GM21423 (cell line): Measurements from ENCODE around the gene ZNF888.
"Not testable (repeated sequence)": the region's sequence is repeated elsewhere in the genome, so short reads cannot be mapped to it uniquely, and the experiment has no call there.

ENCODE experiments used
- ATAC-seq: cut with Tn5 transposase; IDR thresholded peaks from one replicate; pipeline ENCODE4 v1.9.1; 2021; ENCODE audit warnings: mild to moderate bottlenecking, moderate library complexity; ENCODE audit not compliant: unreplicated experiment

Gene ZNF888

DNA sequence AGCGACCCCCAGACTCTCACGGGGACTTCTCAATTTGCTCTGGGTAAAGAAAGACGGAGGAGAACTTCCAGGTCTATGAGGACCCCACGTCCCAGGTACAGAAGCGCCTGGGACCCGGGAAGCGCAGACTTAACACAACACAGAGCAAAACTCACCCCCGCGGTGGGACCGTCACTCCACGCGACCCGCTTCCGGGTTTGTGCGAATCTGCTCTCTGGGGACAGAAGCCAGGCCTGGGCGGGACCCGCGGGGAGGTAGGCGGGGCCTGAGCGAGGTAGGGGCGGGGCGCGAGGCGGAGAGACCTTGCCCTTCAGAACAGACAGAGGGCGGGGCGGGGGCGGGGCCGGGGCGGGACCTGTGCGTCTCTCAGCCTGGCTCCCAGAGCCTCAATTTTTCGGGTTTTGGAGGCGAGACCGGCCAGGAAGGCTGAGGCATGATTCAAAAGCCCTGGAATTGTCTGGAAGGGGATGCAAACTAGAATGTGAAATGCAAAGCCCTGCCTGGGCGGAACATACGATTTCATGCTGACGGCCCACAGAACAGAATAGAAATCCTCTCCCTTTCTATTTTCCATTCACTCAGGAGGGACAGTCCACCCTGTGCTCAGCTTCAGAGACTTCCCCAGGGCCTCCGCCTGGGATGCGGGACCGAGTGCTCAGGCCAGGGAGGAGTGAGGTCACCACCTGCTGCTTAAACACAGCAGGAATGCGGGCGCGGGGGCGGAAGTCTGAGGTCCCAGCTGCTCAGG is 19.3 kb upstream of the ZNF888 start:
- ATAC-seq: peak; percentile 95

DNA sequence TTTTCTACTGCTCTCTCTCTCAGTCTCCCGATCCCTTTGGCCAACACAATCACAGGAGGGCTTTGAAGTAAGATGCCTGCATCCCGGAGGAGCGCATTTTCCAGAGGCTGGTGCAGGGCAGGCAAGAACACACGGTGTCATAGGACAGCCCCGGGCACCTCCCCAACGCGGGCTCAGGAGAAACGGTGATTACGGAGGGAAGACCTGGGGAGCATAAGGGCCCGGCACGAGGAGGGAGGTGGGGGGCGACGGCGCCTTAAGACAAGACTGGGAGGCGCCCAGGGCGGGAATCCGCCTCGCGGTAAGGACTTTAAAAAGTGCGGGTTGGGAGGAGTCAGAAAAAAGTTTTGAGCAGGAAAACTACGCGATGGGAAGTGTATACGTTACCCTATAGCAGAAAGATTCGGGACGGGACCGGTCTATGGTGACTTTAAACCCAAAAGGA is 18.7 kb upstream of the ZNF888 start:
- ATAC-seq: peak; percentile 29

DNA sequence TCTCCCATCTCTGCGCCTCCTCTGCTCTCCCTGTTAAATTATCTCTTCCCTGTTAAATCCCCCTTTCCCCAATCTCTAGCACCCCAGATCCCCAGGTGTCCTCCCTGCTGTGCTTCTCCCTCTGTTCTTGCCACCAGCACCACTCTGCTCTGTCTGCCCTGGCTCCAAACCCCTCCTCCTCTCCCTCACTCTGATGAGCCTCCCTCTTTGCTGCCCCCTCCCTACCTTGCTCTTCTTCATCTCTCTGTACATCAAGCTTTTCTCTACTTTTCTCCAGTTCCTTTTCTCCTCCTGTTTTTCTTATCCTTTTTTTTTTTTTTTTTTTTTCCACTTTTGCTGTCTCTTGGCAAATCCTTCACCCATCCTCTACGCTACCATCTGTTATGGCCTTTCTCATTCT is 18.3 kb upstream of the ZNF888 start:
- ATAC-seq: not testable (repeated sequence)

DNA sequence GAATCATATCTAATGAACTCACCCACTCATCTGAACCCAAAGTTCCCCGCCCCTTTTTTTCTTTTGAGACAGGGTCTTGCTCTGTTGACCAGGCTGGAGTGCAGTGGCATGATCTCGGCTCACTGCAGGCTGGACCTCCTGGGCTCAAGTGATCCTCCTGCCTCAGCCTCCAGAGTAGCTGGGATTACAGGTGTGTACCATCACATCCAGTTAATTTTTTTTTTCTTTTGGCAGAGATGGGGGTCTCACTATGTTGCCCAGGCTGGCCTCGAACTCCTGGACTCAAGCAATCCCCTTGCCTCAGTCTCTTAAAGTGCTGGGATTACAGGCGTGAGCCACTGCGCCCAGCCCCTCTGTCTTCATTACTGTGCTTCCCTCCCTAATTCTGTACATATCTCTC is 17.7 kb upstream of the ZNF888 start:
- not testable (repeated sequence) for ATAC-seq

DNA sequence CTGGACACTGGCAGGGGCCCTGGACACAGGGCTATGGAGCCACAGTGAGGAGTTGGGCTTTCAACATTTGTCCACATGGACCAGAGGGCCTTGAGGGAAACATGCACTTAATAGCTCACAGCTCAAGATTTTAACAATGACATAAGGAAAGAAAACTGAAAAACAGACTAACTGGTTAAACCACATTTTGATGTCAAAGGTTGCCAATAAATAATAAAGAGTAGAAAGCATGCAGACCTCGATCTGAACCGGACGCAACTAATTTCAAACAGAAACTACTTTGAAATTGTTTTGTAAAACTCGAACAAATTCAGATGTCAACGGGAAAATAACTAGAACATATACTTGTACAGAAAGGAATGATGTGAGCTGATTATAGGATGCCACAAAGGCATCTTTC is 15.5 kb upstream of the ZNF888 start:
- ATAC-seq: no peak

DNA sequence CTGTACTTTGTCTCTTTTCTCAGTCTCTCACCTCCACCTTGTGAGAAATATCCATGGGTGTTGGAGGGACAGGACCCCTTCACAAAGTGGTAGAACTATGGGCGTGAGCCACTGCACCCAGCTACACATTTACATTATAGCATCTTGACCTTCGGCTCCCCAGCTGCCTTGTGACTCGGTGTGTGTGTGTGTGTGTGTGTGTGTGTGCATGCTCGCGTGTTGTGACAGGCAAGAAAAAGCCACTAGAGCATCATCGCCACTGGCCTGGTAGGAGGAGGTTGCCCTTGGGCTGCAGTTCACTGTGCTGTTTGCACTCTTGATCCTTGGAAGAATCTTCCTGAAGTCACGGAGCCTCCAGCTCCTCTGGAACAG is 13.7 kb upstream of the ZNF888 start:
- no peak for ATAC-seq

DNA sequence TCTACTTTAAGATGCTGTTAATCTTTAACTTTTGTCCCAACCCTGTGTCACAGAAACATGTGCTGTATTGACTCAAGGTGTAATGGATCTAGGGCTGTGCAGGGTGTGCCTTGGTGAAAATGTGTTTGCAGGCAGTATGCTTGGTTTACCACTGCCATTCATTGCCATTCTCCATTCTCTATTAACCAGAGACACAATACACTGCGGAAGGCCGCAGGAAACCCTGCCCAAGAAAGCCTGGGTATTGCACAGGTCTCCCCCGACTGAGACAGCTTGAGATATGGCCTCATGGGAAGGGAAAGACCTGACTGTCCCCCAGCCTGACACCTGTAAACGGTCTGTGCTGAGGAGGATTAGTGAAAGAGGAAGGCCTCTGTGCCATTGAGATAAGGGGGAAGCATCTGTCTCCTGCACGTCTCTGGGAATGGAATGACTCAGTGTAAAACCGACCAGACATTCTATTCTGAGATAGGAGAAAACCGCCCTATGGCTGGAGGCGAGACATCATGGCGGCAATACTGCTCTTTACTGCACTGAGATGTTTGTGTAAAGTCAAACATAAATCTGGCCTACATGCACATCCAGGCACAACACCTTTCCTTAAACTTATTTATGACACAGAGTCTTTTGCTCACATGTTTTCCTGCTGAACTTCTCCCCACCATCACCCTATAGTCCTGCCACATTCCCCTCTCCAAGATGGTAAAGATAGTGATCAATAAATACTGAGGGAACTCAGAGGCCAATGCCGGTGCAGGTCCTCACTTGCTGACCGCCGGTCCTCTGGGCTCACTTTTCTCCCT is 13.1 kb upstream of the ZNF888 start:
- ATAC-seq: no peak

DNA sequence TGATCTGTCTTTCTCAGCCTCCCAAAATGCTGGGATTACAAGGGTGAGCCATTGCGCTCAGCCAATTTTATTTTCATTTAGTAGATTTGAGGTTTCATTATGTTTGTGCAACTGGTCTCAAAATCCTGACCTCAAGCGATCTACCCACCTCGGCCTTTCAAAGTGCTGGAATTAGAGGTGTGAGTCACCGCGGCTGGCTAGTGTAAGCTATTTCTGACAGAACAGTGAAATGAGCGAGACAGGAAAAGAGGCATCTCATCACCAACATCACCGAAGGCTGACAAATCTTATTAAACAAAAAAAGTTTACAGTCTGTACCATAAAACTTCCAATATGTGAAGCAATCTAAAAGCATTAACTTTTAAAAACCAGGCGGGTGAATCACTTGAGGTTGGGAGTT is 12.2 kb upstream of the ZNF888 start:
- no peak for ATAC-seq

DNA sequence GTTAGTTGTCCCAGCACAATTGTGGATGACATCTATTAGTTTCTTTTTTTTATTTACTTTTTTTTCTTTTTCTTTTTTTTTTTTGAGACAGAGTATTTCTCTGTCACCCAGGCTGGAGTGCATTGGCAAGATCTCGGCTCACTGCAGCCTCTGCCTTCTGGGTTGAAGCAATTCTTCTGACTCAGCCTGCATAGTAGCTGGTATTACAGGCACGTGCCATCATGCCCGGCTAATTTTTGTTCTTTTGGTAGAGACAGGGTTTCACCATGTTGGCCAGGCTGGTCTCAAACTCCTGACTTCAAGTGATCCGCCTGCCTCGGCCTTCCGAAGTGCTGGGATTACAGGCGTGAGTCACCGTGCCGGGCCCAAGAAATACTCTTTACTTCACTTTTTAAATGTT is 1.4 kb upstream of the ZNF888 start:
- not testable (repeated sequence) for ATAC-seq

DNA sequence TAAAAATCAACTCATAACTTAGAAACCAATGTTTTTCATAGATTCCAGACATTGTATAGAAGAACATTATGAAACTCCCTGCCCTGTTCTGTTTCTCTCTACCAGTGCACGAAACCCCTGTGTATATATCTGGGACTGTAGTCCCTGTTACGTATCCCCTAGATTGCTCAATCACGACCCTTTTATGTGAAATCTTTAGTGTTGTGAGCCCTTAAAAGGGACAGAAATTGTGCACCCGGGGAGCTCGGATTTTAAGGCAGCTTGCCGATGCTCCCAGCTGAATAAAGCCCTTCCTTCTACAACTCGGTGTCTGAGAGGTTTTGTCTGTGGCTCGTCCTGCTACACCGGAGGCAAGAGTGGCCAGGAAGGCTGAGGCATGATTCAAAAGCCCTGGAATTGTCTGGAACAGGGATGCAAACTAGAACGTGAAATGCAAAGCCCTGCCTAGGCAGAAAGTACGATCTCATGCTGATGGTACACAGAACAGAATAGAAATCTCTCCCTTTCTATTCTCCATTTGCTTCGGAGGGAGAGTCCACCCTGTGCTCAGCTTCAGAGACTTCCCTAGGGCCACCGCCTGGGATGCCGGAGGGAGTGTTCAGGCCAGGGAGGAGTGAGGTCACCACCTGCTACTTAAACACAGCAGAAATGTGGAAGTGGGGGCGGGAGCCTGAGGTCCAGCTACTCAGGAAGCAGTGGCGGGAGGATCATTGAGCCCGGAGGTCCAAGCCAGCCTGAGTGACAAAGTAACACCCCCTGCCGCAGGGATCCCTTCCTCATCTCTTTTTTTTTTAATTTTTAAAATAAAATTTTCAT is 758 bp upstream of the ZNF888 start:
- no peak for ATAC-seq

DNA sequence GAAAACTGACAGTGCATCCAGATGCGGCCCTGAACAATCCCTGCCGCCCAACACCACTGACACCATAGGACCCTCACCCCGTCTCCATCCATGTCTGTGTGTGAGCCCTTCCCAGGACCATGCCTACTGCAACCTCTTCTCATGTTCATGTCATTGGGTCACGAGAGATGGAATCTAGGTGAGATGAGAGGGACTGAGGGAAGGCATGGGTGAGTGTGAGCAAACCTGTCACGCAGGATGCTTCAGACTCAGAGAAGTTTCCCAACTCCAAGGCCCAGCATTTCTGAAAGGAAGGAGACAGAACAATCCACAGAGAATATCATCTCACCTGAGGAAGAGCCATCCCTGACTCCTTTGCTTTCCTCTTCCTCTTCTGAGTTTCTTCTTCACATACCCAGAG is 5.7 kb downstream of the ZNF888 start:
- ATAC-seq: no peak

DNA sequence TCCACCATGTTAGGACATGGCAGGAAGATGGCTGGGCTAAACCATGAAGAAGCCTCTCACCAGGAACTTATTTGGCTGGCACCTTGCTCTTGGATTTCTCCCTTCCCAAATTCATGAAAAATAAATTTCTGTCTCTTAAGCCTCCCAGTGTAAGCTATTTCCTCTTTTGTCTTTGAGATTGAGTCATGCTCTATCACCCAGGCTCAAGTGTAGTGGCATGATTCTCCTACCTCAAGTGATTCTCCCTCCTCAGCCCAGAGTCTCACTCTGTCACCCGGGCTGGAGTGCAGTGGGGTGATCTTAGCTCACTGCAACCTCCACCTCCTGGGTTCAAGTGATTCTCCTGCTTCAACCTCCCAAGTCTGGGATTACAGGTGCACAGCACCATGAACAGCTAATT is 12.6 kb downstream of the ZNF888 start:
- no peak for ATAC-seq

DNA sequence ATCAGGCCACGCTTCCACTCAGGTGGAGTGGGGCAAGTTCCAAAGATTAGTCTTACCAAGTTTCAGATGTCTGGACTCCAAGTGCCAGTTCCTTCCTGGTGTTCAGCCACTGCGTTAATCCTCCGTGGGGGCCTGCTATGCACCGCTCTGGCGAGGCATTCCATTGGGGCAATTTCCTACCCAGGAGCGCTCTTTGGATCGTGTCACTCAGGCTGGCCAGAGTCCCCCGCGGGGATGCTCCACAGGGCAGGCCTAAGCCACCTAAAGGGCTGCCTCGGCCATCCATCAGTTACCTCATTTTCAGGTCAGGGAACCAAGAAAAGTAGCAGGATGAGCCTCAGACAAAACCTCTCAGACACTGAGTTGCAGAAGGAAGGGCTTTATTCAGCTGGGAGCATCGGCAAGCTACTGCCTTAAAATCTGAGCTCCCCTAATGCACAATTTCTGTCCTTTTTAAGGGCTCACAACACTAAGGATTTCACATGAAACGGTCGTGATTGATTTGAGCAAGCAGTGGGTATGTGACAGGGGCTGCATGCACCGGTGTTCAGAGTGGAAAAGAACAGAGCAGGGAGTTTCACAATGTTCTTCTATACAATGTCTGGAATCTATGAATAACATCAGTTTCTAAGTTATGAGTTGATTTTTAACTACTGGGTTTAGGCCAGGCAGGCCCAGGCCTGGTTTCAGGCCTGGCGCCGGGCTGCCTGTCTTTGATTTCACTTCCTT is 19.0 kb downstream of the ZNF888 start:
- ATAC-seq: not testable (repeated sequence)

DNA sequence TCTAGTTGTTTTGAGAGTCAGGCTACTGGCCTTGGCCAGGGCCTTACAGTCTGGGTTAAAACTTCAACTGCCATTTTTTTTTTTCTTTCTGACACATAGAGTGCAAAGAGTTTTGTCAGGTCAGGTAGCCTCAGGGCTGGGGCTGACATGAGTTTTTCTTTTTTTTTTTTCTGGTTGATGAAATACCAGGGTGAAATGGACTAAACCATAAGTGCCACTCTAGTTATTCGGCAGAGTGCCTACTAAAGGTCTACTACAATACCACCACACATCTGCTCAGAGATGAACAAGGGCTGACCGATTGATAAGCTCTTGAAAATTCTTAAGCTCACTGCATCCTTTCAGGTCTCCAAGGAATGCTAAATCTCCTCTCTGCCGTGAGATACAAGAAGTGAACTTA is 21.4 kb downstream of the ZNF888 start:
- no peak for ATAC-seq

DNA sequence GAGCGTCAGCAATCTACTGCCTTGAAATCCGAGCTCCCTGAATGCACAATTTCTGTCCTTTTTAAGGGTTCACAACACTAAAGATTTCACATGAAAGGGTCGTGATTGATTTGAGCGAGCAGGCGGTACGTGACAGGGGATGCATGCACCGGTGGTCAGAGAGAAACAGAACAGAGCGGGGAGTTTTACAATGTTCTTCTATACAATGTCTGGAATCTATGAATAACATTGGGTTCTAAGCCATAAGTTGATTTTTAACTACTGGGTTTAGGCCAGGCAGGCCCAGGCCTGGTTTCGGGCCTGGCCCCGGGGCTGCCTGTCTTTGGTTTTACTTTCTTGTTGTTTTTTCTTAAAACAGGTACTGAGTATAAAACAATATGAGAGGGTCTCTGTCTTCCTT is 24.6 kb downstream of the ZNF888 start:
- ATAC-seq: not testable (repeated sequence)

DNA sequence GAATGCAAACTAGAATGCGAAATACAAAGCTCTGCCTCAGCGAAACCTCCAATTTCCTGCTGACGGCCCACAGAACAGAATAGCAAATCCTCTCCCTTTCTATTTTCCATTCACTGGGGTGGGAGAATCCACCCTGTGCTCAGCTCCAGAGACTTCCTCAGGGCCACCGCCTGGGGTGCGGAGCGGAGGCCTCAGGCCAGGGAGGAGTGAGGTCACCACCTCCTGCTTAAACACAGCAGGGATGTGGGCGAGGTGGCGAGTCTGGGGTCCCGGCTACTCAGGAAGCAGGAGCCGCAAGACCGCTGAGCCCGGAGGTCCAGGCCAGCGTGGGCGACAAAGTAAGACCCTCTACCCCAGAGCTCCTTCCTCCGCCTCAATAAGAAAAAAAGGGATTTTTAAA is 25.1 kb downstream of the ZNF888 start:
- ATAC-seq: no peak

DNA sequence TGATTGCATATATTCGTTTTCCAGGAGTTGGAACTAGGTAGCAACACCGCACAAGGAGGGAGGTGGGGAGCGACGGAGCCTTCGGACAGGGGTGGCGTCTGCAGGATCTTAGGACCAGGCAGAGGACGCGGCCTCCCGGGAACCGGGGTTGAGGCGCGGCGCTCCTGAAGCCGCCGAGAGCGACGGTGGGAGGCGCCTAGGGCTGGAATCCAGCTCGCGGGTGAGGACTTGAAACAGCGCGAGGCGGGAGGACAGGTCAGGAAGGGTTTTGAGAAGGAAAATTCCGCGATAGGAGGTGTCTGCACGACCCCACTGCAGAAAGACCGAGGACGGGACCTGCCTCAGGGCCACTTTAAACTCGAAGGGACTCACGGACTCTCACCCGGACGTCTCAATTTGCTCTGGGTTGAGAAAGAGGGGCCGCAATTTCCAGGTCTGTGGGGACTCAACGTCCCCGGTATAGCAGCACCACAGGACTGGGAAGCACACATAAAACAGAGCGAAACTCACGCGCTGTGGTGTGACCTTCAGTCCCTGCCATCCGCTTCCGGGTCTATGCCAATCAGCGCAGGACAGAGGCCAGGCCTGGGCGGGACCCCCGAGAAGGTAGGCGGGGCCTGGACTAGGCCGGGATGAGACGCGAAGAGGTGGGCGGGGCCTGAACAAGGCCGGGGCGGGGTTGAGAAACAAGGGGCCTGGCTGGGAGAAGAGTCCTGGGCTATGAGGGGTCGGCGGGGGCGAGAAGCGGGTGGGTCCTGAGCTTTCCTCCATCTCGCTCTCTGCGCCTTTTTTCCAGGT is 25.9 kb downstream of the ZNF888 start, which contains the start of gene ZNF320:
Gene ZNF320 (minus strand): TSS at position 498 of the 798 bp plus-strand sequence. CDS start 7,380 bp downstream, outside the sequence.
- peak; percentile 99 for ATAC-seq

DNA sequence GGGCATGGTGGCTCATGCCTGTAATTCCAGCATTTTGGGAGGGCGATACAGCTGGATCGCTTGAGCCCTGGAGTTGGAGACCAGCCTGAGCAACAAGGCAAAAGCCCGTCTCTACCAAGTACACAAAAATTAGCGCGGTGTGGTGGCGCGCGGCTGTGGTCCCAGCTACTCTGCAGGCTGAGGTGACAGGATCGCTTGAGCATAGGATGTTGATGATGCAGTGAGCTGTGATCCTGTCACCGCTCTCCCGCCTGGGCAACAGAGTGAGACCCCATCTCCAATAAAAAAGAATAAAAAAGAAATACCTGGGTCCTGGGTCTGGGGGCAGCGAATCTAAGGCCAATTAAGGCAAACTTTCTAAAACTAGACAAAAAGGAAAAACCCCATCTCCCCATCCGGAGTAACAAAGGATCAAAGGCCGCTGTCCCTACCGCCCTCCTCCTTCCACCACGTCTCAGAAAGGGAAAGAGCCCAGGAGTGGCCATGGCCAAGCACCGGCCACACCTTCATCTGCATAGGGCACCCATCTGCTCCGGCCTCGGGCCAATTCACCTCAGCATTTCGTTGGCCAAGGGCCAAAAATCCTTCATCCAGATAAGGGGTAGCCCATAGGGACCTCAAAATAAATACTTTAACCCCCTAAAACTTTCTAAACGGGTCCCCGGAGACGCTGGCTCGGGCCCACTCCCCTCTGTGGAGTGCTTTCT is 26.6 kb downstream of the ZNF888 start:
- ATAC-seq: no peak

DNA sequence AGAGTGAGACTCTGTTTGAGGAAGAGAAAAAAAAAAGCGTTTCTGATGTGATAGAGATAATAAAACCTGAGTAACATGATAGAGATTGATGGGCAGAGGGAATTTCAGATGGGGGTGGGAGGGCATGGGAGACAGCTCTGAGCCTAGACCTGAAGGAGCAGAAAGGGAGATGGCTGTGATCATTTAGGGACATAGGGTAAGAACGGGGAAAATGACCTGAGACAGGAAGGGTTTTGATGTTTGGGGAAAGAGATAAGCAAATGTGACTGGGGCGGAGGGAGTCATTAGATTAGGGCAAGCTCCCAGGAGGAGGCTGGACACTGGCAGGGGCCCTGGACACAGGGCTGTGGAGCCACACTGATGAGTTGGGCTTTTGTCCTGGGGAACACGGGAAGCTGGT is 31.9 kb downstream of the ZNF888 start:
- ATAC-seq: no peak
